GM10266 (cell line): Measurements from ENCODE around the gene MYCBP.

Source experiments
- DNase-seq: peaks from one replicate; pipeline ENCODE4 v3.0.0; 2012; ENCODE audit errors: extremely low spot score
- CTCF ChIP-seq: IDR thresholded peaks from 2 replicates; pipeline ENCODE4 v1.5.1; 2012; ENCODE audit warnings: mild to moderate bottlenecking, low read depth; ENCODE audit not compliant: control insufficient read depth, insufficient read depth; ENCODE audit errors: missing control alignments

MYCBP gene

GRCh38 chr1:38867208-38867607 is 5.9 kb downstream of the MYCBP start:
- no peak for DNase-seq
- TF ChIP-seq CTCF: no peak

GRCh38 chr1:38865112-38865715 is 7.9 kb downstream of the MYCBP start:
- no peak for TF ChIP-seq CTCF

GRCh38 chr1:38860454-38860795 is 12.7 kb downstream of the MYCBP start:
- DNase-seq: no peak
- TF ChIP-seq CTCF: no peak

More at GRCh38 chr1:38865112-38865715, 7.9 kb downstream of the MYCBP start:
- no peak for DNase-seq

- no peak for TF ChIP-seq CTCF
- DNase-seq: peak; percentile 99
These were observed 13.3 kb downstream of the MYCBP start, which contains the start of gene RRAGC for GRCh38 chr1:38859561-38860453. RRAGC (minus strand) TSS chr1:38859772; CDS start chr1:38859646, 126 bp downstream.

GRCh38 chr1:38858833-38859560 is 14.2 kb downstream of the MYCBP start:
- no peak for TF ChIP-seq CTCF
- DNase-seq: peak; percentile 48

- no peak for TF ChIP-seq CTCF
- peak; percentile 41 for DNase-seq
These were observed 20.4 kb downstream of the MYCBP start for GRCh38 chr1:38852780-38853179.
